GM13976 (cell line): ENCODE measurements around the gene ALDH3A2.

Experiments
- DNase-seq: peaks from one replicate; pipeline ENCODE4 v3.0.0; 2012; ENCODE audit warnings: low spot score
- in situ Hi-C: fragments of 300-500 bp; cut with MboI; formaldehyde crosslinking; loops from one replicate; pipeline ENCODE4 v1.12.0; 2022; ENCODE audit warnings: low sequenced_read_pairs, mixed read lengths, inconsistent platforms; ENCODE audit not compliant: unreplicated experiment
- TF ChIP-seq, protein P1 (sequence below): IDR thresholded peaks from 2 replicates; pipeline ENCODE4 v1.5.1; 2012; ENCODE audit warnings: borderline replicate concordance, mild to moderate bottlenecking; ENCODE audit not compliant: insufficient read depth; ENCODE audit errors: extremely low read depth, missing control alignments, control extremely low read depth

The ALDH3A2 gene

GRCh38 chr17:19718041-19718612 is 69.6 kb downstream of the ALDH3A2 start:
- DNase-seq, result no peak
- in situ Hi-C loops, result no loop called here
- TF ChIP-seq, protein P1, sequence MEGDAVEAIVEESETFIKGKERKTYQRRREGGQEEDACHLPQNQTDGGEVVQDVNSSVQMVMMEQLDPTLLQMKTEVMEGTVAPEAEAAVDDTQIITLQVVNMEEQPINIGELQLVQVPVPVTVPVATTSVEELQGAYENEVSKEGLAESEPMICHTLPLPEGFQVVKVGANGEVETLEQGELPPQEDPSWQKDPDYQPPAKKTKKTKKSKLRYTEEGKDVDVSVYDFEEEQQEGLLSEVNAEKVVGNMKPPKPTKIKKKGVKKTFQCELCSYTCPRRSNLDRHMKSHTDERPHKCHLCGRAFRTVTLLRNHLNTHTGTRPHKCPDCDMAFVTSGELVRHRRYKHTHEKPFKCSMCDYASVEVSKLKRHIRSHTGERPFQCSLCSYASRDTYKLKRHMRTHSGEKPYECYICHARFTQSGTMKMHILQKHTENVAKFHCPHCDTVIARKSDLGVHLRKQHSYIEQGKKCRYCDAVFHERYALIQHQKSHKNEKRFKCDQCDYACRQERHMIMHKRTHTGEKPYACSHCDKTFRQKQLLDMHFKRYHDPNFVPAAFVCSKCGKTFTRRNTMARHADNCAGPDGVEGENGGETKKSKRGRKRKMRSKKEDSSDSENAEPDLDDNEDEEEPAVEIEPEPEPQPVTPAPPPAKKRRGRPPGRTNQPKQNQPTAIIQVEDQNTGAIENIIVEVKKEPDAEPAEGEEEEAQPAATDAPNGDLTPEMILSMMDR, result no peak

- in situ Hi-C loops, result no loop called here
- TF ChIP-seq, protein P1, result no peak
- DNase-seq, result no peak
Measured at GRCh38 chr17:19718613-19719354, 70.2 kb downstream of the ALDH3A2 start.

DNA sequence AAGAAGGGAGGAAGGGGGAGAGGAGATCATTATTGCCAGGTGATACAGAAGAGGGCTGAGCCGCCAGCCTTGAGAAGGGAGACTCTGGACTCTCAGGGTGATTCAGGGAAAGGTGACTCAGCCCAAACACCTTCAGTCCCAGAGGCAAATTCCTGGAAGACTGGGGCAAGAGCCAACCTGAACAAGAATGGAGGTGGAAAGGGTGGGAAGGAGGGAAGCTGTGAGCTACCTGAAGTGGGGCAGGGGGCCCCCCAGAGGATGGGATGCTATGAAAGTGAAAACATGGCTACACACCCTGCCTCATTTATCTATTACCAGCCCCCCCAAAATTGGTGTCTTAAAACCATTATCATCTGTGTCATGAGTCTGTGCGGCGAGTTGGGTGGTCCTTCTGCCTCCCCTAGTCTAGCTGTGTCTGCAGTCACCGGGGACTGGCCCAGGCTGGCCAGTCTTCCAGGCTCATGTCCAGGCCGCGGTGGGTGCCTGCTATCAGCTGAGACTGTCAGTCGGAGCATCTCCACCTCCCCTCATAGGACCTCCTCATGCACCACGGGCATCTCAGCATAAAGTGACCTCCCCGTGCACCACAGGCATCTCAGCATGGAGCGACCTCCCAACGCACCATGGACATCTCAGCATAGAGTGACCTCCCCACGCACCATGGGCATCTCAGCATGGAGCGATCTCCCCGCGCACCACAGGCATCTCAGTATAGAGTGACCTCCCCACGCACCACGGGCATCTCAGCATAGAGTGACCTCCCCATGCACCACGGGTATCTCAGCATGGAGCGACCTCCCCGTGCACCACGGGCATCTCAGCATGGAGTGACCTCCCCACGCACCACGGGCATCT is 71.0 kb downstream of the ALDH3A2 start:
- in situ Hi-C loops, result no loop called here
- DNase-seq, result no peak
- TF ChIP-seq, protein P1, result no peak

- TF ChIP-seq, protein P1, result no peak
- in situ Hi-C loops, result no loop called here
- DNase-seq, result no peak
Measured at GRCh38 chr17:19720210-19720475, 71.6 kb downstream of the ALDH3A2 start.

- TF ChIP-seq, protein P1, result no peak
- in situ Hi-C loops, result no loop called here
- no peak for DNase-seq
Measured at GRCh38 chr17:19720631-19721426, 72.3 kb downstream of the ALDH3A2 start.

DNA sequence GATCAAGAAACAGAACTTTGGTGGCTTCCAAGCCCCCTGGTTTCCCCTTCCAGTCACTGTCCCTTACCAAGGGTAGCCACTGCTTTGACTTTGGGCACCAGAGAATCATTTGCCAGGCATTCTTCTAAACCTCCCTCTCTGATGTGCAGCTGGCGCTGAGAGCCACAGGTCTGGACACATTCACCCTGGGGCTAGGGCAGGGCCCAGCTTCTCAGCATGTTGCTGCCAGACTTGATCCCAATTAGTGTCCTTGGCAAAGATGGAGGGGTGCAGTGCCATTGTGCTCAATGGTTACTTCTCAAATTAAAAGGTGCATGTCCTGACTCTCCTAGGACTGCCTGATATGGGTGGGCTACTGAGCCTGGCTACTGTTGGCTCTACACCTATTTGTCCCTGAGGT is 75.4 kb downstream of the ALDH3A2 start:
- in situ Hi-C loops, result no loop called here

More for the DNA sequence above, 75.4 kb downstream of the ALDH3A2 start:
- DNase-seq, result no peak
- TF ChIP-seq, protein P1, result no peak
